ENCODE data around the gene CCDC148.

Gene CCDC148

GRCh38 chr2:158499383-158499782, 42.8 kb upstream of the CCDC148 start:
- Histone ChIP-seq H3K9me3 (no peaks in the 10 kb centered on the region), H3K27me3 (no peaks in the 10 kb centered on the region), H3K4me3 (ENCODE audit: low read depth, low read length) (no peak overlapping the region), H3K36me3 (no peaks in the 10 kb centered on the region), H3K4me1 (no peaks in the 10 kb centered on the region)
- DNase-seq: no peak
- TF ChIP-seq, protein P1, sequence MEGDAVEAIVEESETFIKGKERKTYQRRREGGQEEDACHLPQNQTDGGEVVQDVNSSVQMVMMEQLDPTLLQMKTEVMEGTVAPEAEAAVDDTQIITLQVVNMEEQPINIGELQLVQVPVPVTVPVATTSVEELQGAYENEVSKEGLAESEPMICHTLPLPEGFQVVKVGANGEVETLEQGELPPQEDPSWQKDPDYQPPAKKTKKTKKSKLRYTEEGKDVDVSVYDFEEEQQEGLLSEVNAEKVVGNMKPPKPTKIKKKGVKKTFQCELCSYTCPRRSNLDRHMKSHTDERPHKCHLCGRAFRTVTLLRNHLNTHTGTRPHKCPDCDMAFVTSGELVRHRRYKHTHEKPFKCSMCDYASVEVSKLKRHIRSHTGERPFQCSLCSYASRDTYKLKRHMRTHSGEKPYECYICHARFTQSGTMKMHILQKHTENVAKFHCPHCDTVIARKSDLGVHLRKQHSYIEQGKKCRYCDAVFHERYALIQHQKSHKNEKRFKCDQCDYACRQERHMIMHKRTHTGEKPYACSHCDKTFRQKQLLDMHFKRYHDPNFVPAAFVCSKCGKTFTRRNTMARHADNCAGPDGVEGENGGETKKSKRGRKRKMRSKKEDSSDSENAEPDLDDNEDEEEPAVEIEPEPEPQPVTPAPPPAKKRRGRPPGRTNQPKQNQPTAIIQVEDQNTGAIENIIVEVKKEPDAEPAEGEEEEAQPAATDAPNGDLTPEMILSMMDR (IDR thresholded peaks at IDR 0.05; ENCODE audit: low read depth, low read length): no peak

DNA sequence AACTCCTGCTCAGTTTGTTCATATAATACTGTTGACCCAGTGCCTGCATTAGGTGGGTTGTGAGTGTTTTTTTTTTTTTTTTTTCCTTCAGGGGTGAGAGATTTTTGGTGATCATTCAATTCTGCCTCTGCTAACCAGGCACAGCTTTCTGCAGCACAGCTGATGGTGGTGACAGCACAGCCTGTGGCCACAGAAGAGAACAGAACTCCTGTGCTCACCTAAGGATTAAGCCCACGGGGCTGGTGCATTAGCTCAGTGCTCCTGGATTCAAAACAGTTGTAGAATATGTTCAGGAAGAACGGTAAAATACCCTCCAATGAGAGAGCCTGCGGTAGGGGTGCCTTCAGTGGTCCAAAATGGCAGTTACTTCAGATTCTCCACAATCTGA, 42.2 kb upstream of the CCDC148 start:
- Histone ChIP-seq H3K36me3 (no peaks in the 10 kb centered on the region), H3K27me3 (no peaks in the 10 kb centered on the region), H3K9me3 (no peaks in the 10 kb centered on the region), H3K4me1 (no peaks in the 10 kb centered on the region), H3K4me3 (ENCODE audit: low read depth, low read length) (no peak overlapping the region)
- TF ChIP-seq, protein P1 (IDR thresholded peaks at IDR 0.05; ENCODE audit: low read depth, low read length): no peak
- DNase-seq: no peak

- Histone ChIP-seq H3K4me3 (ENCODE audit: low read depth, low read length) (no peak overlapping the region), H3K9me3 (no peaks in the 10 kb centered on the region), H3K36me3 (no peaks in the 10 kb centered on the region), H3K4me1 (no peaks in the 10 kb centered on the region), H3K27me3 (no peaks in the 10 kb centered on the region)
- no peak for DNase-seq
- TF ChIP-seq, protein P1 (IDR thresholded peaks at IDR 0.05; ENCODE audit: low read depth, low read length): no peak
These were observed 41.6 kb upstream of the CCDC148 start for GRCh38 chr2:158498043-158498748.

- H3K9me3 ChIP-seq: no peaks in the 10 kb centered on the region
- no peak for DNase-seq
- TF ChIP-seq, protein P1 (IDR thresholded peaks at IDR 0.05; ENCODE audit: low read depth, low read length): no peak
These were observed 40.9 kb upstream of the CCDC148 start for GRCh38 chr2:158497486-158497885.

GRCh38 chr2:158496986-158497385, 40.4 kb upstream of the CCDC148 start:
- Histone ChIP-seq H3K4me1 (no peaks in the 10 kb centered on the region), H3K9me3 (no peaks in the 10 kb centered on the region), H3K36me3 (no peaks in the 10 kb centered on the region), H3K27me3 (no peaks in the 10 kb centered on the region), H3K4me3 (ENCODE audit: low read depth, low read length) (no peak overlapping the region)
- no peak for DNase-seq
- TF ChIP-seq, protein P1 (IDR thresholded peaks at IDR 0.05; ENCODE audit: low read depth, low read length): no peak

More at GRCh38 chr2:158497486-158497885, 40.9 kb upstream of the CCDC148 start:
- Histone ChIP-seq H3K36me3 (no peaks in the 10 kb centered on the region), H3K4me3 (ENCODE audit: low read depth, low read length) (no peak overlapping the region), H3K4me1 (no peaks in the 10 kb centered on the region), H3K27me3 (no peaks in the 10 kb centered on the region)

DNA sequence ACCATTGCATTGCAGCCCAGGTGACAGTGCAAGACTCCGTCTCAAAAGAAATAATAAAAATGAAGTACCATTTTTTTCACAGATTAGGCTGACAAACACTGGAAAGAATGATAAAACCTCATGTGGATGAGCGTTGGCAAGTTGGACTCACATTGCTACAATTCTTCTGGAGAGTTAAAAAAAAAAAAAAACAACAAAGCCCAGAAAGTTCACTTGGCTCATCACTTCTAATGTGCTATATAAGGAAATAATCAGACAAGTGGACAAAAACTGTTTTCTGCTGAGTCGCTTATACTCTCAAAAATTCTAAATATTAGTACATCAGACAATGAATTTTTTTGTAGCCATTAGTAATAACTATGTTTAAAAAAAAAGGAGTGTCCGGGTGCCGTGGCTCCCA, 38.6 kb upstream of the CCDC148 start:
- H3K4me1 ChIP-seq: no peaks in the 10 kb centered on the region
- H3K36me3 ChIP-seq: no peaks in the 10 kb centered on the region

More for the DNA sequence above, 38.6 kb upstream of the CCDC148 start:
- TF ChIP-seq, protein P1 (IDR thresholded peaks at IDR 0.05; ENCODE audit: low read depth, low read length): no peak
- no peak for DNase-seq
- H3K9me3 ChIP-seq: no peaks in the 10 kb centered on the region
- no peaks in the 10 kb centered on the region for H3K27me3 ChIP-seq
- H3K4me3 ChIP-seq (ENCODE audit: low read depth, low read length): no peak overlapping the region

All from BE2C (cell line).